ENCODE measurements around the gene PRTFDC1. TPM values are rescaled to one million over a fixed set of nuclear protein-coding genes. Genes with fewer than 3 reads are reported as not detected.
"Not testable (repeated sequence)": the region's sequence is repeated elsewhere in the genome, so short reads cannot be mapped to it uniquely, and the experiment has no call there.

The PRTFDC1 gene
- total RNA-seq, 8 experiments from 2014 or later = 5.6 to 31.3 (median 10.1) TPM

DNA sequence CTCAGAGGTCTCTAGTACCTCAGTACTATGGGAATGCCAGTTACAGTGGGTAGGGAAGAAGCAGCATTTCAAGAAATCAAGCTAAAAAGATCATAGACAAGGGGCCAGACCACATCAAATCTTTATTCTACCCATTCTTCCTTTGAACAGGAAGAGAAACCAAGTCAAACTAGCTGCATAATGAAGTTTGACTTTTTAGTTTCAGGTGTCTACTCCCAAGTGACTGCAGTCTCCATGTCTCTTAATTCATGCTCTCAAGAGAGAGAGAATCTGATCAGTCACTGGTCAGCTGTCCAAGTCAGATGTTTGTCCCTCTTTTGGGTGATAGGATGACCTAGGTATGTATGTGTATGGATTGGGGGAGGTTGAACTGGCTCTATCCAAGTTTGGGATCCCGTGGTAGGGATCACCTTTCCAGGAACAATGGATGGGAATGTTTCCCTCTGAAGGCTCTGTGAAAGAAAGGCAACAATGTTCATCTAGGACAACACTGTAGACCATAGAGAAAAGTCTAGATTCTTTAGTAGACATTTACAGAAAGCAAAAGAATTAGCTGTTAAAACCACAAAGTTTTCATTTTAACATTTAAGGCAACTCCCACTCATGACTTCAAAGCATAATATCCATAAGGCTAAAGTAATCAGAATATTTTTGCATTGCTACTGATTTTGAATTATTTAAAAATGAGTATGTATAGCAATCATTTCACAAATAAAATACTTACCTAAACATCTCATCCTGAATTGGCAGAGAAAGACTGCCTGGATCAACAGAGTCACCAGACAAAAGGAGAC, 30.1 kb upstream of the PRTFDC1 start:
- no peak overlapping the region for H3K4me3 ChIP-seq
- no peaks in the 10 kb centered on the region for H3K4me1 ChIP-seq (replicated peaks in 1 of 2)
- in situ Hi-C loops (cut with MboI; ENCODE audit: low pct_unique_long_range_greater_than_20kb in 2 of 9, low sequenced_read_pairs in 9 of 9, unreplicated experiment in 9 of 9) = loop anchor here in 1 of 9 experiments (25.0 kb wide), 2 partner anchors 245 to 345 kb away; no protein-coding TSS in a partner anchor
- no peak overlapping the region for H3K27ac ChIP-seq
- 0 to 100% (median 50%) methylated on average over 1 of the region's 1 CpG; no CpG with 5 or more reads in 4 of the 10 experiments for WGBS, 10 experiments
- ATAC-seq (replicated peaks in 6 of 8) = peak in 3 of 8 experiments; percentile 52 to 85 (median 72)

- H3K4me1 ChIP-seq (replicated peaks in 1 of 2) = no peaks in the 10 kb centered on the region
- no peak overlapping the region for H3K27ac ChIP-seq
- in situ Hi-C loops (cut with MboI; ENCODE audit: low pct_unique_long_range_greater_than_20kb in 2 of 9, low sequenced_read_pairs in 9 of 9, unreplicated experiment in 9 of 9) = loop anchor here in 1 of 9 experiments (25.0 kb wide), 2 partner anchors 244 to 344 kb away; no protein-coding TSS in a partner anchor
- WGBS, 10 experiments = 85 to 100% (median 92%) methylated on average over 1 to 5 of the region's 5 CpGs; no CpG with 5 or more reads in 2 of the 10 experiments
- H3K4me3 ChIP-seq = no peak overlapping the region
- peak in 3 of 8 experiments; percentile 74 to 78 (median 75) for ATAC-seq (replicated peaks in 6 of 8)
Observed at GRCh38 chr10:24981161-24981710, 28.8 kb upstream of the PRTFDC1 start.

GRCh38 chr10:24979685-24980084, 27.3 kb upstream of the PRTFDC1 start:
- no peaks in the 10 kb centered on the region for H3K4me1 ChIP-seq (replicated peaks in 1 of 2)
- no peak overlapping the region for H3K27ac ChIP-seq
- 80 to 100% (median 100%) methylated on average over 1 to 4 of the region's 4 CpGs; no CpG with 5 or more reads in 5 of the 10 experiments for WGBS, 10 experiments
- in situ Hi-C loops (cut with MboI; ENCODE audit: low pct_unique_long_range_greater_than_20kb in 2 of 9, low sequenced_read_pairs in 9 of 9, unreplicated experiment in 9 of 9) = loop anchor here in 1 of 9 experiments (25.0 kb wide), 2 partner anchors 242 to 342 kb away; no protein-coding TSS in a partner anchor
- no peak for ATAC-seq (replicated peaks in 6 of 8)
- no peak overlapping the region for H3K4me3 ChIP-seq

- 0 to 100% (median 68%) methylated on average over 1 to 2 of the region's 2 CpGs; no CpG with 5 or more reads in 2 of the 10 experiments for WGBS, 10 experiments
- in situ Hi-C loops (cut with MboI; ENCODE audit: low pct_unique_long_range_greater_than_20kb in 2 of 9, low sequenced_read_pairs in 9 of 9, unreplicated experiment in 9 of 9) = loop anchor here in 1 of 9 experiments (25.0 kb wide), 2 partner anchors 238 to 338 kb away; no protein-coding TSS in a partner anchor
- Histone ChIP-seq H3K27ac (no peak overlapping the region), H3K4me1 (replicated peaks in 1 of 2) (no peaks in the 10 kb centered on the region), H3K4me3 (no peak overlapping the region)
- peak in 3 of 8 experiments; percentile 12 to 73 (median 72) for ATAC-seq (replicated peaks in 6 of 8)
Observed at GRCh38 chr10:24974976-24975375, 22.6 kb upstream of the PRTFDC1 start.

DNA sequence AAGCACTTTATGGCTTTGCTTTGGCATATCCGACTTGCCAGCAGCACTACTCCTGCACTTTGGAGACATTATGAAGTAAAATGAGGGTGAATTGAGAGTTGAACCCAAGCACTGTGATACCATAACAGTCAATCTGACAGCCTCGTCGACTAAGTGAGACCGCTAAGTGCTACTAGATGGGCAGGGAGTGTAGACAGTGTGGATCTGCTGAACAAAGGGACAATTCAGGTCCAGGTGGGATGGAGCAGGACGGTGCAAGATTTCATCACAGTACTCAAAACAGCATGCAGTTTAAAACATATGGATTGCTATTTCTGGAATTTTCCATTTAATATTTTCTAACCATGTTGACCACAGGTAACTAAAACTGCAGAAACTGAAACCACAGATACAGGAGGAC, 20.8 kb upstream of the PRTFDC1 start:
- peak in 2 of 8 experiments; percentile 22 to 41 for ATAC-seq (replicated peaks in 6 of 8)
- Histone ChIP-seq H3K4me1 (replicated peaks in 1 of 2) (peaks cover 0 to 3% of the 10 kb centered on the region in 2 donors), H3K27ac (no peak overlapping the region), H3K4me3 (no peak overlapping the region)
- 44 to 100% (median 87%) methylated on average over 1 to 5 of the region's 5 CpGs for WGBS, 10 experiments
- in situ Hi-C loops (cut with MboI; ENCODE audit: low pct_unique_long_range_greater_than_20kb in 2 of 9, low sequenced_read_pairs in 9 of 9, unreplicated experiment in 9 of 9) = no loop called here

- in situ Hi-C loops (cut with MboI; ENCODE audit: low pct_unique_long_range_greater_than_20kb in 2 of 9, low sequenced_read_pairs in 9 of 9, unreplicated experiment in 9 of 9) = no loop called here
- no peak overlapping the region for H3K4me3 ChIP-seq
- no peak for ATAC-seq (replicated peaks in 6 of 8)
- H3K27ac ChIP-seq = no peak overlapping the region
- peaks cover 4 to 5% of the 10 kb centered on the region in 2 donors for H3K4me1 ChIP-seq (replicated peaks in 1 of 2)
Observed at GRCh38 chr10:24971374-24971773, 19.0 kb upstream of the PRTFDC1 start.

- H3K4me3 ChIP-seq = no peak overlapping the region
- no peak overlapping the region for H3K27ac ChIP-seq
- peaks cover 4 to 5% of the 10 kb centered on the region in 2 donors for H3K4me1 ChIP-seq (replicated peaks in 1 of 2)
- in situ Hi-C loops (cut with MboI; ENCODE audit: low pct_unique_long_range_greater_than_20kb in 2 of 9, low sequenced_read_pairs in 9 of 9, unreplicated experiment in 9 of 9) = no loop called here
- ATAC-seq (replicated peaks in 6 of 8) = peak in 5 of 8 experiments; percentile 39 to 95 (median 81)
- 0 to 71% (median 52%) methylated on average over 1 to 2 of the region's 2 CpGs; no CpG with 5 or more reads in 3 of the 10 experiments for WGBS, 10 experiments
Observed at GRCh38 chr10:24969841-24970281, 17.5 kb upstream of the PRTFDC1 start.

DNA sequence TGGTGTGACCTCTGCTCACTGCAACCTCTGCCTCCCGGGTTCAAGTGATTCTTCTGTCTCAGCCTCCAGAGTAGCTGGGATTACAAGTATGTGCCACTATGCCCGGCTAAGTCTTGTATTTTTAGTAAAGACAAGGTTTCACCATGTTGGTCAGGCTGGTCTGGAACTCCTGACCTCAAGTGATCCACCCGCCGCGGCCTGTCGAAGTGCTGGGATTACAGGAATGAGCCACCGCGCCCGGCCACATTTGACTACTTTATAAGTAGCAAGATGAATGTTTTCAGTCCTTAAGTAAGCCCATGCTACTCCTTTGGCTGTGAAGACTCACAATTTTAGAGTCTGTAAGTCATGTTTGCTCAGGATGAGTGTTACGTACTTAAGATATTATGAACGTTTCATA, 16.5 kb upstream of the PRTFDC1 start:
- H3K4me3 ChIP-seq; H3K27ac ChIP-seq; H3K4me1 ChIP-seq (replicated peaks in 1 of 2); in situ Hi-C loops (cut with MboI; ENCODE audit: low pct_unique_long_range_greater_than_20kb in 2 of 9, low sequenced_read_pairs in 9 of 9, unreplicated experiment in 9 of 9); ATAC-seq (replicated peaks in 6 of 8): not testable (repeated sequence)
- WGBS, 10 experiments = 81 to 100% (median 90%) methylated on average over 4 to 11 of the region's 11 CpGs; no CpG with 5 or more reads in 1 of the 10 experiments

DNA sequence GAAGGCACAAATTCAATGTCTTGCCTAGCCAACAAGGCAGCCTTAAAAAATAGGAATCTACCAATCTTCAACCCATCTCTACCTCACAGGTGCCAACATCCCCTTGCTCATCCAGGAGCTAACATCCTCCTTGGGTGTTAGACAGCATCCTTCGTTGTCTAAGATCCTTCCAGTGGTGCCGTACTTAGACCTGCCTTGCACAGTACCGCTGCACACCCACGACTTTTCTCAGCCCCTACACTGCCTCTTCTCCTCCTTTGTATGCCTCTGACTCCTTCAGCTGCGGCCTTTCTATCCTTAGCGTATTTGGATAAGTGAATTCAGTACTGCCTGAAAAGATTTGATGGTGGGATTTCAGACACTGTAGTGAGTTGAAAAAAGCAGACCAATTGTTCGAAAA, 15.9 kb upstream of the PRTFDC1 start:
- H3K4me3 ChIP-seq = no peak overlapping the region
- ATAC-seq (replicated peaks in 6 of 8) = no peak
- peaks cover 8 to 11% of the 10 kb centered on the region in 2 donors for H3K4me1 ChIP-seq (replicated peaks in 1 of 2)
- in situ Hi-C loops (cut with MboI; ENCODE audit: low pct_unique_long_range_greater_than_20kb in 2 of 9, low sequenced_read_pairs in 9 of 9, unreplicated experiment in 9 of 9) = no loop called here
- WGBS, 10 experiments = 77 to 100% (median 97%) methylated on average over 1 to 7 of the region's 7 CpGs; no CpG with 5 or more reads in 2 of the 10 experiments
- no peak overlapping the region for H3K27ac ChIP-seq

- 59 to 100% (median 82%) methylated on average over 1 to 5 of the region's 5 CpGs; no CpG with 5 or more reads in 2 of the 10 experiments for WGBS, 10 experiments
- in situ Hi-C loops (cut with MboI; ENCODE audit: low pct_unique_long_range_greater_than_20kb in 2 of 9, low sequenced_read_pairs in 9 of 9, unreplicated experiment in 9 of 9) = no loop called here
- Histone ChIP-seq H3K4me1 (replicated peaks in 1 of 2) (peaks cover 11 to 15% of the 10 kb centered on the region in 2 donors), H3K4me3 (no peak overlapping the region), H3K27ac (no peak overlapping the region)
- peak in 3 of 8 experiments; percentile 22 to 69 (median 54) for ATAC-seq (replicated peaks in 6 of 8)
Observed at GRCh38 chr10:24966962-24967481, 14.6 kb upstream of the PRTFDC1 start.

DNA sequence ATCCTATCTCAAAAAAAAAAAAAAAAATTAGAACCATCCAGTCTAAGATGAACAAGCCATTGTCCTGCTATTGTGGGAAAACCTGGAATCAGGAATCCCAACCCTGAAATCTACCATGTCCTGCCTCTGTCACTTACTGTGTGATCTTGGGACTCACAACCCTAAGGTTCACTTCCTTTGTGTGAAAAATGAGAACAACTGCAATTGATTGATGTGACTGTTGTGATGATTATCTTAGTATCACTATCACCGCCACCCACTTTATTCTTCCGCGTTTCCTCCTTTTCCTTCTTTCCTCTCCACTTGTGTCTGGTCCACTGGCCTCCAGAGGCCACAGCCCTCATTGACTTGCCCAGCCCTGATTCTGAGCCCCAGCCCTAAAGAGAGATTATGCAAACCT, 12.6 kb upstream of the PRTFDC1 start:
- Histone ChIP-seq H3K4me1 (replicated peaks in 1 of 2) (peaks cover 11 to 16% of the 10 kb centered on the region in 2 donors), H3K27ac (no peak overlapping the region), H3K4me3 (no peak overlapping the region)
- in situ Hi-C loops (cut with MboI; ENCODE audit: low pct_unique_long_range_greater_than_20kb in 2 of 9, low sequenced_read_pairs in 9 of 9, unreplicated experiment in 9 of 9) = no loop called here
- peak in 2 of 8 experiments; percentile 39 to 47 for ATAC-seq (replicated peaks in 6 of 8)
- 68 to 95% (median 82%) methylated on average over 3 of the region's 3 CpGs; no CpG with 5 or more reads in 4 of the 10 experiments for WGBS, 10 experiments

GRCh38 chr10:24963521-24964041, 11.2 kb upstream of the PRTFDC1 start:
- in situ Hi-C loops (cut with MboI; ENCODE audit: low pct_unique_long_range_greater_than_20kb in 2 of 9, low sequenced_read_pairs in 9 of 9, unreplicated experiment in 9 of 9) = no loop called here
- Histone ChIP-seq H3K27ac (no peak overlapping the region), H3K4me3 (no peak overlapping the region), H3K4me1 (replicated peaks in 1 of 2) (peaks cover 18 to 21% of the 10 kb centered on the region in 2 donors)
- ATAC-seq (replicated peaks in 6 of 8) = peak in 1 of 8 experiments; percentile 47
- WGBS, 10 experiments = 19 to 100% (median 49%) methylated on average over 1 to 5 of the region's 5 CpGs

Data from motor neuron (in vitro differentiated cells).